ENCODE results near the gene ACTL7B.

DNA sequence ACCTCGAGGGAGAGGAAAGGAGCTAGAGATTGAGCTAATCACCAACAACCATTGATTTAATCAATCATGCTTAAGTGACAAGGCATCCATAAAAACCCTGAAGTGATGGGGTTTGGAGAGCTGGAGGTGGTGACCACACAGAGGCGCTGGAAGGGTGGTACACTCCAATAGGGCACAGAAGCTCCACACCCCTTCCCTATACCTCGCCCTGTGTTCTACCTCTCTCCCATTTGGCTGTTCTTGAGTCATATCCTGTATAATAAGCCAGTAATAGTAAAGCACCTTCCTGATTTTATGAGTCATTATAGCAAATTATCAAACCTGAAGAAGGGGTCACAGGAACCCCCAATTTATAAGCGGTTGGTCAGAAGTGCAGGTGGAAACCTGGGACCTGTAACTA lies 18.3 kb downstream of the ACTL7B start:
- TF ChIP-seq, protein P1, sequence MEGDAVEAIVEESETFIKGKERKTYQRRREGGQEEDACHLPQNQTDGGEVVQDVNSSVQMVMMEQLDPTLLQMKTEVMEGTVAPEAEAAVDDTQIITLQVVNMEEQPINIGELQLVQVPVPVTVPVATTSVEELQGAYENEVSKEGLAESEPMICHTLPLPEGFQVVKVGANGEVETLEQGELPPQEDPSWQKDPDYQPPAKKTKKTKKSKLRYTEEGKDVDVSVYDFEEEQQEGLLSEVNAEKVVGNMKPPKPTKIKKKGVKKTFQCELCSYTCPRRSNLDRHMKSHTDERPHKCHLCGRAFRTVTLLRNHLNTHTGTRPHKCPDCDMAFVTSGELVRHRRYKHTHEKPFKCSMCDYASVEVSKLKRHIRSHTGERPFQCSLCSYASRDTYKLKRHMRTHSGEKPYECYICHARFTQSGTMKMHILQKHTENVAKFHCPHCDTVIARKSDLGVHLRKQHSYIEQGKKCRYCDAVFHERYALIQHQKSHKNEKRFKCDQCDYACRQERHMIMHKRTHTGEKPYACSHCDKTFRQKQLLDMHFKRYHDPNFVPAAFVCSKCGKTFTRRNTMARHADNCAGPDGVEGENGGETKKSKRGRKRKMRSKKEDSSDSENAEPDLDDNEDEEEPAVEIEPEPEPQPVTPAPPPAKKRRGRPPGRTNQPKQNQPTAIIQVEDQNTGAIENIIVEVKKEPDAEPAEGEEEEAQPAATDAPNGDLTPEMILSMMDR (IDR thresholded peaks at IDR 0.05): no peak
- TF ChIP-seq POLR2A (IDR thresholded peaks at IDR 0.05): no peak
- TF ChIP-seq EP300 (IDR thresholded peaks at IDR 0.05): no peak

Data from suprapubic skin (tissue), 3 donors.